GM19238 (cell line): ENCODE data around the gene ANKRD22.
"Not testable (repeated sequence)": the region's sequence is repeated elsewhere in the genome, so short reads cannot be mapped to it uniquely, and the experiment has no call there.

Experiments
- DNase-seq: peaks from one replicate; pipeline ENCODE4 v3.0.0; 2011; ENCODE audit warnings: low spot score; ENCODE audit not compliant: insufficient read length

The ANKRD22 gene

DNA sequence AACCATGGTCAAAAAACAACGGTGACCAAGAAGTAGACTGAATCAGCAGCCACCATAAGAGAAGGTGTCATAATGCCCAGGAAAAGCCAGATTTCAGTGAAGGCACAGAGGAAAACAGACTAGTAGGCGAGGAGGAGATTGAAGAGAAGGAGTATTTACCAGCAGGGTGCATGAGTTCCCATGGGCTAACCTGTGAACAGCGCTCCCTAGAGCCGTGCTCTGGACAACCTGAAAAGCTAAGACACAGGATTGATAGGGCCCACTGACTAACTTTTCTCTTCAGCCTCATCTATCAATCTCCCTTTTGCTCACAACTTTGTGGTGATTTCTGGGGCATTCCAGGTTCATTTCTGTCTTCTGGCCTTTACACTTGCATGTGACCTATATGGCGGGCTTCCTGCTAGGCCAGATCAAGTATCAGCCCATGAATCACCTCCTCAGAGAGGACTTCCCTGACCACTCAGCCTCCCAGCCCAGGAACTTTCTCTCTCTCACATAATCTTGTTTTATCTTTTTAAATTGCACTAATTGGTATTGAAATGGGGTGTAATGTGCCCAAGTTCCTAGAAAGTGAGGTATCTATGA is 12.8 kb downstream of the ANKRD22 start:
- no peak for DNase-seq

DNA sequence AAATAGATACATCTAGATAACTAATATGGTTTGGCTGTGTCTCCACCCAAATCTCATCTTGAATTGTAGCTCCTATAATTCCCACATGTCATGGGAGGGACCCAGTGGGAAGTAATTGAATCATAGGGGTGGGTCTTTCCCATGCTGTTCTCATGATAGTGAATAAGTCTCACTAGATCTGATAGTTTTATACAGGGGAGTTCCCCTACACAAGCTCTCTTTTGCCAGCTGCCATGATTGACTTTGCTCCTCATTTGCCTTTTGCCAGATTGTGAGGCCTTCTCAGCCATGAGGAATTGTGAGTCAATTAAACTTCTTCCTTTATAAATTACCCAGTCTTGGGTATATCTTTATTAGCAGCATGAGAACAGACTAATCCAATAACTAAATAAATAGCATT is 14.0 kb downstream of the ANKRD22 start:
- not testable (repeated sequence) for DNase-seq

DNA sequence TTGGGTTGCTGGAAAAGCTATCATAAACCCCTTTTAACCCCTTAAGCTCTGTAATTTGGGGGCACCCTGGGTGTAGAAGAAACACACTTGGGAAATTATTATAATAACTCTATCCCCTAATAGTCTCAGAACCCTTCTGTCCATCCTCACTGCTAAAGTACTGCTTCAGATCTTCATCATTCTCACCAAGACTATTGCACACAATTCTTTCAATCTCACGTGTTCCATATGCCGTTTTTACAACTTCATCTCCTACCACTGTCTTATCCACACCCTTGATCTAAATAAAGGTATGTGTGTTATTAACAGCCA is 15.8 kb downstream of the ANKRD22 start:
- no peak for DNase-seq

DNA sequence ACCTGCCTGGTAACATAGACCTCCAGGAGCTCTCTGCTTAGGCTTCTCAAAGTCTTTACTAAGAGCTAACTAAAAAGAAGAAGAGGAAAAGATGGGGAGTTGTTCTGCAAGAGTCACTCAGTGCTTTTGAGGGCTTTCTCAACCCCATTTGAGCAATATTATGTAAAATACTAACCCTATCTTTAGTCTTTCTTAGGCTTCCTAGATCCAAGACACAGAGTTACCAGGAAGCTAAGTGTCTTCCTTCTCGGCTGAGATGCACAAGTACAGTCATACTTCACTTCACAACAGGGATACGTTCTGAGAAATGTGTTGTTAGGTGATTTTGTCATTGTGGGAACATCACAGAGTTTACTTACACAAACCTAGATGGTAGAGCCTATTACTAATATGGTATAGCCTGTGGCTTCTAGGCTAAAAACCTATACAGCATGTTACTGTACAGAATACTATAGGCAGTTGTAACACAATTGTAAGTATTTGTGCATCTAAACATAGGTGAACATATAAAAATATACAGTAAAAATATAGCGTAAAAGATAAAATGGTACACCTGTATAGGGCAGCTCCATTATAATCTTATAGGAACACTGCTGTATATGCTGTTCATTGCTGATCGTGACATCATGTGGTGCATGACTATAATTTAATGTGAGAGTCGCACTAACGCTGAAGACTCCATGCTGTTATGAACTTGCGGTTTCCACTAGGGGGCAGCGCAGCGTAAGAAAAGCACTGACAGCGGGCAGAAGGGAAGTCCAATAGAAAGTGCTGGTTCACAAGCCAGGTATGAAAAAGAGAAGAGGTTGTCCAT is 16.3 kb downstream of the ANKRD22 start:
- DNase-seq: peak; percentile 23

DNA sequence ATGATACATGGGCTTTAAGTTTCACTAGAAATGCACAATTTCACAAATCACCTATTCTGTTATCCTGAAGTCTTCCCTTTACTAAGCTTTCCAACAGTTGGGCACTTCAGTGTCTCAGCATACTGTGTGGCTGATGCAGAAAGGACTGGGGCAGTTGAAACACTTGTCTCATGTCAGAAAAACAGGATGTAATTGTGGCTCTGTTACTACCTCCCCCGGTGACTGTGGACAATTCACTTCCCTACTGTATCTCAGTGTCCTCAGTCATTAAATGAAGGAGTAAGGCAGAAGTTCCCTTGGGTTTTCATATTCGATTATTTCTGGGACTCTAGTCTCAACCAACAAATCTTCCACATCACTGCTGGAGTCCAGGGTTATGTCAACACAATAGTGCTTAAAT is 17.9 kb downstream of the ANKRD22 start:
- DNase-seq: no peak

DNA sequence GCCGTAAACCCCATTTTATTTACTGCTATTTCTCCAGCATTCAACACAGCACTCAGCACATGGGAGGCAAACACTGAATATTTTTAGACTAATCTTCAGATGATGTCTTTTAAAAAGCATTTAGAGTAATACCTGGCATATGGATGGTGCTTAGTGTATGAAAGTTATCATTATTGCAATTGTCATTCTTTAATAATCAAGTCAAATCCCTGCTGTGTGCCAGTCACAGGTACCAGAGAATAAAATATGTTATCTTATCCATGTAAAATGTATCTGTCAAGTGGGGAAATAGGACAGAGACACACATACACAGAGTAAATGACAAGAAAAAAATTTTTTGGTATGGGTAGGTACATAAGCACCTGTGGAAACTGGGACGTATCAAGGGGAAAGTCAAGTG is 18.5 kb downstream of the ANKRD22 start:
- DNase-seq: no peak

DNA sequence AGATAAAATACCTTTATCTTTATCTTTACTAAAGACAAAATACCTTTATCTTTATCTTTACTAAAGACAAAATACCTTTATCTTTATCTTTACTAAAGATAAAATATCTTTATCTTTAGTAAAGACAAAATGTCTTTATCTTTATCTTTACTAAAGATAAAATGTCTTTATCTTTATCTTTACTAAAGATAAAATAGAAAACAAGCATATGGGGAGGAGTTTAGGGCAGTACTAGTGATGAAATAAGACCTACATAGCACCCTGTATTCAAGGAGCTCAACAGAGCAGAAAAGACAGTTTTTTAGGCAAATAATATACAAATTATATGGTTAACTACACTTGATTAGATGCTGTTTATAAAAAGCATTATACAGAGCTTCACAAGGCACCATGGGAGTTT is 19.3 kb downstream of the ANKRD22 start:
- no peak for DNase-seq

DNA sequence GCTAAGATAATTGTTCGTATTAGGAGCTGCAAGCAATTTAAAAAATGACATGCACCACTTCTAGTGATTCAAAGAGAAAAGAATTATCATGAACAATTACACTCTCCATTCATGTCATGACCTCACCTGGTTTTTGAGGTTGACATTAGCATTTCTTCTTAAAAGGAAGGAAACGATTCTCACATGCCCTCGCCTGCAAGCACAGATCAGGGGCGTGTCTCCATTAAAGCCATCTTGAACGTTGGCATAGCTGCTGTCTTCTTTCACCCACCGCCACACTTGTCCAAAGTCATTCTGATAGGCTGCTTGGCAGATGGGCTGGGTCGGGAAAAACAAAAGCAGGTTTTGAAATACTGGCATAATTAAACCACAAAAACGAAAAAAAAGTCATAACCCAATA is 19.9 kb downstream of the ANKRD22 start:
- DNase-seq: no peak

DNA sequence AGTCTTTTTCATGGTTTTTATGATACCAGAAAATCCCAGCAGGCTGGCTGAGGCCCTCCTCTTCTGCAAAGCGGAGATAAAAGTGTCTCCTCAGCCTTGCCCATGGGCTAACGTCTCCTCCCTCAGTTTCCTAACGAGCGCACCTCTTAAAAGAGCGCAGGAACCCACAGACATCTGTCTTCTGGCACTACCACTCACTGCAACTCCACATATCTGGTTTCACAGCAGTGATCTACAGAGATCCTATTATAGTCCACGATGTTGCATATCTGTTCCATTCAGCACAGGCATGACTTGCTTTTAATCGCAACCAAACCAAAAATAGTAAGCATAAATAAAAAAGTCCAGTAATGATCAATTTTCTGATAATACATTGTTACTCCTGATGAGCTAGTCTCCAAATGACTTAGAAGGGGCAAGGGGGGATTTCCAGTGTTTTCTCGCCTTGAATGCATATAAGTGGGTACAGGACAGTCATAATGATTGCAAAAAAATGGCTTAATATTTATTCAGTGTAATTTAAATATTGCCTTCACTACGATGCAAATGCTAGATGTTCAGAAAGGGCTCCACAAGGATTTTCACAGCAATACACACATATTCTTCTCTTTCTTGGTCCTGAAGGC is 20.9 kb downstream of the ANKRD22 start:
- no peak for DNase-seq

DNA sequence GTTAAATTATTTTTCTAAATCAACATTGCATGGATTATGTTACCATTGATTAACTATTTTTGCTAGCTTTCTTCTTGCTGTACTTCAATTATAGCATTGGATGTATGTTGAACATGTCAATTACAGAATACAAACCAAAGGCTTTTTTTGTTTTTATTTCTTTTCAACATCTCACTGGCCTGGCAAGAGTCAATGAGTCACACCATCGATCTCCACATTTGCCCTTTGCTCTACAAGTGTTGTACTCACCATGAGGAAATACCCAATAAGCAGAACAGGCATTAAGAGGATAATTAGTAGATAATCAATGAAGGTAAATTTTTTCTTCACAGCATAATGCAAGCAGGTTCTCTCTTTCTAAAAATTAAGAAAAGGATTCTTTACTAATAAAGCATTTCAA is 23.3 kb downstream of the ANKRD22 start:
- DNase-seq: no peak

DNA sequence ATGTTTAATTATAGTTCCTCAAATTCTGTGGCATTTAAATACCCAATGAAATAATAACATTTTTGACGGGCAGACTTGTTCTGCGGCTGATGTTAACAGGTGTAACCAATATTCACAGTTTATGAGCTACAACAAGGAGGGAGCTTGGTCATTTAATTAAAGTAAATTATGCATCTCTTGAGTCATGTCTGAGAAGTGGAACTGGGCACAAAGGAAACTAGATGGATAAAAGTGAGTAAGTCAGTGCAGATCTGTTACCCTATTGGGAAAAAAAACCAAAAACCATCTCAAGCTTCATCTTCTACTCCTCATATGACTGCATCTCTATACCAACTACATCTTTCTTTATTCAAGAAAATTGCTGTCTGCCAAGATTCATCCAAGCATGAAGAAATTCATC is 24.0 kb downstream of the ANKRD22 start:
- no peak for DNase-seq

DNA sequence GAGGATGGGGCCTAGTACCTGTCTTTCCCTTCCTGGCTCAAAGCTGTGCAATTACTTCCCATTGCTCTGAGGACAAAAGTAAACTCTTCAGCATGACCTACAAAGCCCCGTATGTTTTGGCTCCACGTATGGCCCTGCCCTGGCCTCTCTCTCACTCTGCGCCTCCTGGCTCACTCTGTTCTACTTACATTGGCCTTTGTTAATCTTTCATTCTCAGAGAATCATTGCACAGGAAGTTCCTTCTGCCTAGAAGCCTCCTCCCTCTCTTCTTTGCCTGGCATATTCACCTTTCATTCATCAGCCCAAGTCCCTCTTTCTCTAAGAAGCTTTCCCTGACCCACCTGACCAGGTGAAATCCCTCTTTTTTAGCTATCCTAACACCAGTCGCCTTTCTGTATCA is 25.3 kb downstream of the ANKRD22 start:
- DNase-seq: no peak

DNA sequence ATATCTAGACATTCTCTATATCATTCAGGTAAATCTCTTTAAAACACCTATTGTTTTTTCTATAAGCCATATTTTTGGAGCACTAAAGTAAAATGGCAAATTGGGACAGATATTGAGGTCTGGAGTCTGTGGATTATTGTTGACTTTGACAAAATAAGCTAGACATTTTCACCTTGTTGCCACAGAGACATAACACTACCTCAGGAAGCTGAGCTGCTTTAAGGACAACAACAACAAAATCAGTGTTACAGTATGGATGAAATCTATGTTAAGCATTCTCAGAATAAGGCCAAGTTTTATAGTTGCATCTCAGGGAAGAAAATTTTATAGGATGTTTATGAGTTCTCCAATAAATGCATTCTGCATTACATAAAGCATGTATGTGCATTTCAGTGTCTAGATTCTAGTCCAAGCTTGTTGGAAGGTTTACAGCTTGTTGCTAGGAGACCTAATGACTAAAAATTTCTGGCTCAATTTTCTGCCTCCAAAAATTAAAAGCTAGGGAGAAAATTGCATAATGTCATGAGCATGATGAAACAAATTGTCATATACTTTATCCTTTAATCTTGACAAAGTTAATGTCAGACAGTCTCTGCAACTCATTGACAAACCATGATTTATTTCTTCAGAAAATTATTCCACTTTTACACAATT is 30.8 kb downstream of the ANKRD22 start:
- no peak for DNase-seq

DNA sequence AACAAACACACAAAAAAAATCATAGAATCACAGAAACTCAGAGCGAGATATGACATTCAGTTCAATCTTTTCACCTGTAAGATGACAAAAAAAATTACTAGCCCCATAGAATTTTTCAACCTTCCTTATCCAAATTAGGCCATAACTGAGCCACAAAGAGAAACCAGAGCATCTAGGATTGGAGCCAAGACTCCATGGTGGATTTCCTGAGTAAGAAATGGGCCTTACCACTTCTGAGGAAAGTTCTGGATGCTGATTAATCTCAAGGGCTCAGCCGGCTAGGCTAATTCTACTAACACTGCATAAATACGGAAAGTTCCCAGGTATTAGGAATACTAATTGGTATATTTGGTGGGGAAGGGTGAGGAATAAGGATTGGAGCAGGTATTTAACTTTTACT is 32.4 kb downstream of the ANKRD22 start:
- DNase-seq: no peak

DNA sequence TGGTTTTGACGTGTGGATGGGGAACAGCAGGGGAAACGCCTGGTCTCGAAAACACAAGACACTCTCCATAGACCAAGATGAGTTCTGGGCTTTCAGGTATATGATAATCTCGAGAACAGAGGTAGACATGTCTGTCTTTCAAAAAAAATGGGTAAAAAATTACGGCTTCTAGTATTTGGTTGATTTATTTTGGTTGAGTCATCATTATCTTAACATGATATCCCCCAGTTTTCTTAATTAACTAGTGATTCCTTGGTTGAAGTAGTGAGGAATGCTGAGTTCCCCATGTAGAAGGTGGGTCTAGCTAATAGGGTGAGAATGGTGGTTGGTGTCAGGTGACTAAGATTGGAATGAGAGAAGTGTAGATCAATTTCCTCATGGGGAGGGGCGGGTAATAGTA is 38.4 kb downstream of the ANKRD22 start:
- DNase-seq: no peak

DNA sequence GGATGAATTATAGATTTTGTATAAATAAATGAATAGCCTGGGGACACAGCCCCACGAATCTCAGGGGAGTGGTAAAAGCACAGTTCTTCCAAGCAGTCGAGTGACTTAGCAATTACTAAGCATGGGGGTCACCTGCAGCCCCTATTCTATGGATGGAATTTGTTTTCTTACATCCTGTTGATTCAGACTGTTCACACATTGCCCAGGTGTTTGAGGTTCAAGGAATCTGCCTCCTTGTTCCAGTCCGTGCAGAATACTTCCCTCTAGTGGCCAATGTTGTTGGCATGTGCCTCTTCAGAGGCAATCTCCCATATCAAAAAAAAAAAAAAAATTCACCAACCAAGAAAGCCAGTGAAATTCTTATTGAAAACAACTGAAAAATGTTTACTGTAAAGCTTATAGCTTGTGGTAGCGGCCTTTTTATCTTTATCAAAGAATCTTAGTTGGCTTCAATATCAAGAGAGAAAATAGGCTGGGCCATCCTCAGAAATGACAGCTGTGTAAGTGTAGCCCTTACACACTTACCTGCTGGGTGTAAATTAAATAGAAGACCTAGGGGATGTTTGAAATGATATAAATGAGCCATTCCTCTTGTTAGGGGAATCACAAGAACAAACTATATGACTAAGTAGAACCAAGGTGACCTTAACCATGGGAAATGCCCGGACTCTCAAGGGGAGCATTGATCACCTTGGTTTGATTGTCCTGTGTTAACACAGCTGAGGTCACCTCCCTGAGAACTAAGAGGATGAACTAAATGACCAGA is 41.3 kb downstream of the ANKRD22 start:
- peak; percentile 10 for DNase-seq

DNA sequence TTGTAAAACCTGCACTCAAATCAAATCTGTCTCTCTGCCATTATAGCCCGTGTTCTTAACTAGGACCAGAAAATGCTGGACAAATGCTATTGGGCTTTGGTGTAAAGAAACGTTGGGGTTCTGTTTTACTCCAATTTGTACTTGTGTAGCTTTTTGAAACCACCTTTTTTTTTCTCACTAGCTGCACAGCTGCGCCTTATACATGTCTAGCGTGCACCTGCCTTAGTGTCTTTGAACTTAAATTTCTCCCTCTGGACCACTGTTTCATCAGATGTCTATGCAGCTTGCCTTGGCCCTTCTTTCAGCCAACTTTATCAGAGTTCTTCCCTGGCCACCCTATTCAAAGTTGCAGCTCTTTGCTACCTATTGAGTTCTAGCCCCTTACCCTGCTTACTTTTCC is 42.0 kb downstream of the ANKRD22 start:
- no peak for DNase-seq

DNA sequence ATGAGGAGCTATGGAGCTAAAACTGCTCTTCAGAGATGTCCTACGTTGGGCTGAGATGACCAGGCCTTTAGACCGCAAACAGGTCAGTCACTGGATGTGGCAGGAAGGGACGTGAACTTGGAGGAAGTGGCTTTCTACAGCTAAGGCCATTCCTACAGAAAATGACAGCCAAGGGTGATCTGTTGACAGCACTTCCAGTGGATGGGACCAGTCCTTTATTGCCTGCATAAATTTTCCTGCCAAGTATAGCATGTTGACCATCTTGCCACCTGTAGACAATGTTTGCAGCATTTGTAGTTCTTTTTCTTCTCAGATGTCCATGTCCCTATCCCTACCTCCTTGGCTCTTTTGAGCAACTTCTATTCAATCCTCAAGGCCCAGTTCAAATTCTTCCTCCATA is 45.7 kb downstream of the ANKRD22 start:
- DNase-seq: no peak

DNA sequence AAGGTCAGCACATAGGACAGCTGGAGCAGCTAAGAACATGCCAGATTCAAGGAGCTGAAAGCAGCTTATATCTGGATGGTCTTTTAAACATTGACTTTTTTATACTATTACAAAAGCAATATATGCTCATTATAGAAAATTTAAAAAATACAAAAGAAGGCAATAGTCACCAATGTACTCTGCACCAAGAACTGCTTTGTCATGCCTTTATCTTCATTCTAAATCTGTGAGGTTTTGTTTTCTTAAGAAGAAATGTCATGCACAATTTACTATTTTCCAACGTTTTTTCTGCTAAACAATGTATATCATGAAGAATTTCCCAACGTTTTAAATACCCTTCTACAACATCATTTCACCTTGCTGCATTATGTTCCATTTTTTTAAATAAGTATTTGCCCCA is 46.3 kb downstream of the ANKRD22 start:
- no peak for DNase-seq

DNA sequence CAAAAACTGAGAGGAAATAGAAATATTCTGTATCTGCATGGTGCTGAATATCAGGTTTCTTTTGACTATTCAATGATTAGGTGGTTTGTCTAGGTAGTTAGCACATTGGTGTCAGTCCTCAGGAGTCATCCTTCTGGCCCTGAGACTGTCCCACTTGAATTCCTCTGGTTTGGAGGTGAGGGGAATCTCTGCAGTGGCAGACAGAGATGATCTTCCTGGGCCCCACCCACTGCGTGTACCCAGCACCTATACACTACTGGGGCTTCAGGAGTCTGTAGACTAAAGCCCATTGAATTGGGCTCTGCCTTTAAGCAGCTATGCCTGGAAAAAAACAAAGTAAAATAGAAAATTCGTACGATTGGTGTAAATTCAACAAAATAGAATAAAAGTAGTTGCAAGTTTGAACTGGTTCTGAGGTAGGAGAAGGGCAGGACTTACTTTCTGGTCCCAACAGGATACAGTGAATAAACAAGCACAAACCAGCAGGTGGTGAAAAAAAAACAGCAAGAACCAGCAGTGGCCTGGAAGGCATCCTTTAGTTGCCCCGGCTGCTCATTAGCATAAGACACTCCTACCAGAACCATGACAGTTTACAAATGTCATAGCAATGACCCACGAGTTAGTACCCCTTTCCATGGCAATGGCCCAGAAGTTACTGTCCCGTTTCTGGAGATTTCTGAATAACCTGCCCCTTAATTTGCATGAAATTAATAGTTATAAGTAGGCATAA is 47.4 kb downstream of the ANKRD22 start:
- DNase-seq: no peak

DNA sequence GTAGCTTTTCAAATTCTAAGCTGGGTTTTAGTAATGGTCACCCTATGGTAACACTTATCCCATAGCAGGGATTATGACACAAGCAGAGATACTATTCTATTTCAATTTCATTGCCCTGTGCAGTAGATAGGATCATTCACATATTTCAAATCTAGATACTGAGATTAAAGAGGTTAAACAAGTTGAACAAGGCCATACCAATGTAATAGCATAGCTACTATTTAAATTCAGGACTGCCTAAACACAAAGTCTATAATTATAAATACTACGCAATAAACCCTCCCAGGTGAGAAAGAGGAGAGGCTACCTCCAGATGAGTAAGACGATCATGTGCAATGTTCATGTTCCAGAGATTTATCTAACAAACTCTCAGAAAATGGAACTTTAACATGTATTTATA is 48.0 kb downstream of the ANKRD22 start:
- DNase-seq: no peak
